Adrenal gland (tissue), 12 donors: Measurements from ENCODE around the gene ZSWIM6. TPM values are rescaled to one million over a fixed set of nuclear protein-coding genes. Genes with fewer than 3 reads are reported as not detected.
A peak's percentile ranks its signal among the peaks of the same experiment; 100 is the strongest.

Source experiments
- DNase-seq, 7 donors: peaks; one replicate each; pipeline ENCODE4 v3.0.0-alpha.2; 2019 to 2020
- H3K27ac ChIP-seq, 5 donors: fragments of 200-600 bp; sonication (generic) in 4 of 5; 1 replicate in 3 of 5; 2 replicates in 2 of 5; pipeline versions ENCODE4 v1.5.1 to v1.8.0; 2016 to 2020; ENCODE audit warnings: mild to moderate bottlenecking in 1 of 5
- H3K27me3 ChIP-seq: fragments of 200-600 bp; 2 replicates; pipeline ENCODE4 v1.8.0; 2021
- H3K36me3 ChIP-seq, 2 donors: fragments of 200-600 bp; replicated peaks in 1 of 2; 1 replicate in 1 of 2; 2 replicates in 1 of 2; pipeline versions ENCODE4 v1.5.1 to v1.8.0; 2018 to 2022
- H3K4me1 ChIP-seq, 2 donors: fragments of 200-600 bp; replicated peaks in 1 of 2; 1 replicate in 1 of 2; 2 replicates in 1 of 2; pipeline versions ENCODE4 v1.5.1 to v1.8.0; 2018 to 2021
- H3K4me3 ChIP-seq, 4 donors: fragments of 200-600 bp; sonication (generic) in 3 of 4; one replicate each; pipeline ENCODE4 v1.5.1; 2016 to 2018
- H3K9me3 ChIP-seq, 3 donors: fragments of 200-600 bp; sonication (generic) in 1 of 3; replicated peaks in 1 of 3; 1 replicate in 2 of 3; 2 replicates in 1 of 3; pipeline versions ENCODE4 v1.5.1 to v1.8.0; 2016 to 2021
- POLR2A ChIP-seq, 2 donors: fragments of 450-650 bp; IDR thresholded peaks; one replicate each; pipeline ENCODE4 v1.6.1; 2017; ENCODE audit warnings: antibody characterized with exemption in 2 of 2, mild to moderate bottlenecking in 2 of 2, moderate library complexity in 1 of 2
- WGBS, 4 donors: extraction: QIAGEN DNeasy Blood & Tissue Kit in 2 of 4; methylation state at CpG; one replicate each; pipeline versions ENCODE4 v1.1.5 to v1.1.7; 2013 to 2017; 5-methylcytosine and 5-hydroxymethylcytosine counted together
- intact Hi-C, 2 donors: fragments of 100-400 bp; cut with DNase I; formaldehyde crosslinking; loops; one replicate each; pipeline versions ENCODE4 v1.14.1 to v1.15.0; 2022 to 2023
- polyA plus RNA-seq, 3 donors: library from polyadenylated mRNA; stranded (reverse); fragments of 200-250 nt in 2 of 3; fragments of 350-450 nt in 1 of 3; fragmentation: Illumina TruSeq in 1 of 3; extraction: RNeasy Lipid Tissue Mini Kit (QIAGEN cat#74804) in 1 of 3; gene quantifications; one replicate each; pipeline ENCODE4 v1.2.3, GENCODE V29; 2013 to 2014
- total RNA-seq, 9 donors: library from RNA; depleted of rRNA in 4 of 9; stranded (reverse); fragments of >200 nt in 4 of 9; fragments of 120-200 nt in 1 of 9; fragmentation: NEBNext Ultra II Directional in 1 of 9; extraction: Animal tissue kit (Norgen Biotek cat#: 25700) in 1 of 9; gene quantifications; one replicate each; pipeline versions ENCODE4 v1.1.0 to v1.2.4, GENCODE V29; 2013 to 2023
- TF ChIP-seq, protein P1 (sequence below), 6 experiments: fragments of 450-650 bp in 4 of 6; fragments of 200-600 bp in 2 of 6; sonication (generic) in 1 of 6; IDR thresholded peaks; 1 replicate in 5 of 6; 2 replicates in 1 of 6; pipeline versions ENCODE4 v1.5.1 to v1.8.0; 2016 to 2021; ENCODE audit warnings: antibody characterized with exemption in 6 of 6, mild to moderate bottlenecking in 2 of 6, moderate library complexity in 1 of 6
- donor health status: healthy with polysubstance abuse.
- donor health status: Bipolar disorder and iron deficiency.
- donor health status: DM: yes; HTN: yes; CAD: no.
- donor health status: DM: no; HTN: no; CAD: no.
- donor health status: DM: no; HTN: no; CAD: no.
- donor health status: DM: yes; HTN: yes; CAD: no.

ZSWIM6 gene
- total and polyA plus RNA-seq, 12 donors = 5.5 to 14.6 (median 8.3) TPM

- TF ChIP-seq POLR2A (IDR thresholded peaks at IDR 0.05) = no peak
- TF ChIP-seq, protein P1, sequence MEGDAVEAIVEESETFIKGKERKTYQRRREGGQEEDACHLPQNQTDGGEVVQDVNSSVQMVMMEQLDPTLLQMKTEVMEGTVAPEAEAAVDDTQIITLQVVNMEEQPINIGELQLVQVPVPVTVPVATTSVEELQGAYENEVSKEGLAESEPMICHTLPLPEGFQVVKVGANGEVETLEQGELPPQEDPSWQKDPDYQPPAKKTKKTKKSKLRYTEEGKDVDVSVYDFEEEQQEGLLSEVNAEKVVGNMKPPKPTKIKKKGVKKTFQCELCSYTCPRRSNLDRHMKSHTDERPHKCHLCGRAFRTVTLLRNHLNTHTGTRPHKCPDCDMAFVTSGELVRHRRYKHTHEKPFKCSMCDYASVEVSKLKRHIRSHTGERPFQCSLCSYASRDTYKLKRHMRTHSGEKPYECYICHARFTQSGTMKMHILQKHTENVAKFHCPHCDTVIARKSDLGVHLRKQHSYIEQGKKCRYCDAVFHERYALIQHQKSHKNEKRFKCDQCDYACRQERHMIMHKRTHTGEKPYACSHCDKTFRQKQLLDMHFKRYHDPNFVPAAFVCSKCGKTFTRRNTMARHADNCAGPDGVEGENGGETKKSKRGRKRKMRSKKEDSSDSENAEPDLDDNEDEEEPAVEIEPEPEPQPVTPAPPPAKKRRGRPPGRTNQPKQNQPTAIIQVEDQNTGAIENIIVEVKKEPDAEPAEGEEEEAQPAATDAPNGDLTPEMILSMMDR (IDR thresholded peaks at IDR 0.05) = no peak
- Histone ChIP-seq H3K9me3 (no peaks in the 10 kb centered on the region), H3K4me3 (no peak overlapping the region), H3K27me3 (no peaks in the 10 kb centered on the region), H3K27ac (peak overlapping the region in 2 of 5 donors; percentile 43 to 75), H3K36me3 (no peaks in the 10 kb centered on the region), H3K4me1 (peaks cover 0 to 31% of the 10 kb centered on the region in 2 donors)
- no peak for DNase-seq
- intact Hi-C loops = no loop called here
- 72 to 79% (median 76%) methylated on average over 3 of the region's 3 CpGs for WGBS, 4 donors
Measured at GRCh38 chr5:61318376-61318775, 13.7 kb upstream of the ZSWIM6 start.

DNA sequence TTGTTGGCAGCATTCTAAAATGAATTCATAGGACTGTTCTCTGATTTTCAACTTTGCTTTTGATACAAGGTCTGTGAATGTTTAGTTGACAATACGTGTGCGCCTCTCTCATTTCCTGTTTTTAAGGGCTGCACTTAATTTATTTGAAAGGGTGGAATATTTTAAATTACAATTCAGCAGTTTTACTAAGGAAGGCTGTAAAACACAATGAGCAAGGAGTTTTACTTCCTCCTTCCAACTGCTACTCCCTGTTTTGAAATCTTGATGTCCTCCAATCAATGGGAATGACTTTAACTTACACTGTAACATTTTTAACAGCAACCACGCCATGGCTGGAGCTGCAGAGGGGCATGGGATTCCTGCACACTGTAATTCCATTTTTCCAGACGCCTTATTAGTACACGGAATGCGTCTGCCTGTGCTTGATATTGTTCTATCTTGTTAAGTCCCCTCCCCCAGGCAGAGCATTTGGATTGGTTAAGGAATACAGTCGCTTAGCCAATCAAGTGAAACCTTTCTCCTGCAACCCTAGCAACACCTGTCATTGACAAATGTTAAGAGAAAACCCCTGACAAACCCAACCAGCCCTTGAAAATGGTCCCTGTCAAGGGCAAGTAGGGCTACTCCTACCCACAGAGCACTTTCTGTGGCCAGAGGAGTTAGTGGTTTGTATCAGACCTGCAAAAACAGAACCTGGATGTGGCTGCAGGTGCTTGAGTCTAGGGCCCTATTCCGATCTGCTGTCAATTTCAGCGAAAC lies 12.5 kb upstream of the ZSWIM6 start:
- intact Hi-C loops = loop anchor here in 1 of 2 donors (10.0 kb wide), 1 partner anchor 145 kb away; no protein-coding TSS in a partner anchor
- TF ChIP-seq POLR2A (IDR thresholded peaks at IDR 0.05) = no peak
- TF ChIP-seq, protein P1 (IDR thresholded peaks at IDR 0.05) = no peak
- H3K27me3 ChIP-seq = no peaks in the 10 kb centered on the region
- peaks cover 0 to 27% of the 10 kb centered on the region in 2 donors for H3K4me1 ChIP-seq
- WGBS, 4 donors = 36 to 54% (median 48%) methylated on average over 9 of the region's 9 CpGs
- H3K4me3 ChIP-seq = no peak overlapping the region
- peak in 1 of 7 donors; percentile 26 for DNase-seq
- peak overlapping the region in 4 of 5 donors; percentile 18 to 76 (median 36) for H3K27ac ChIP-seq
- no peaks in the 10 kb centered on the region for H3K36me3 ChIP-seq
- H3K9me3 ChIP-seq = no peaks in the 10 kb centered on the region

GRCh38 chr5:61320860-61321259 lies 11.2 kb upstream of the ZSWIM6 start:
- Histone ChIP-seq H3K4me1 (peaks cover 0 to 27% of the 10 kb centered on the region in 2 donors), H3K27me3 (no peaks in the 10 kb centered on the region), H3K4me3 (no peak overlapping the region), H3K36me3 (no peaks in the 10 kb centered on the region), H3K9me3 (no peaks in the 10 kb centered on the region), H3K27ac (peak overlapping the region in 1 of 5 donors; percentile 76)
- TF ChIP-seq POLR2A (IDR thresholded peaks at IDR 0.05) = no peak
- TF ChIP-seq, protein P1 (IDR thresholded peaks at IDR 0.05) = no peak
- 74 to 84% (median 76%) methylated on average over 3 of the region's 3 CpGs for WGBS, 4 donors
- DNase-seq = no peak
- intact Hi-C loops = loop anchor here in 1 of 2 donors (10.0 kb wide), 1 partner anchor 146 kb away; no protein-coding TSS in a partner anchor

DNA sequence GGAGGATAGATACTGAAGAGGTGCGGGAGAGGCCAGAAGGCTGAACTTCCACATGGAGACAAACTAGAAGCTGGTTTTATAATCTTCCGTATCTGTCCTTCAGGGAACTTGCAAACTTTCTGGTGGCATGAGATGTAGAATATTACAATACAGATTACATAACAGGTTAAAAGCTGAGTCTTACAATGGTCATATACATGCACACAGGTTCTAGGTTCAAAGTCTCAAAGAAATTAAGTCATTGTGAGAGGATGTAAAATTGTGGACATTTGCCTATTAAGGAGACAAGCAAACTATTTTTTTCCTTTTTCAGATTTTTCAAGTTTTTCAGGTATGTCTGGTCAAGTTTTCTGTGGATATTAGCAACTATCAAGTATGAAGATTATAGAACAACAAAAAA lies 10.4 kb upstream of the ZSWIM6 start:
- no peak overlapping the region for H3K27ac ChIP-seq
- TF ChIP-seq, protein P1 (IDR thresholded peaks at IDR 0.05) = no peak
- no peak for TF ChIP-seq POLR2A (IDR thresholded peaks at IDR 0.05)
- 85 to 93% (median 88%) methylated on average over 2 of the region's 2 CpGs for WGBS, 4 donors
- no peak overlapping the region for H3K4me3 ChIP-seq
- H3K27me3 ChIP-seq = no peaks in the 10 kb centered on the region
- H3K36me3 ChIP-seq = no peaks in the 10 kb centered on the region
- no peaks in the 10 kb centered on the region for H3K9me3 ChIP-seq
- peaks cover 0 to 27% of the 10 kb centered on the region in 2 donors for H3K4me1 ChIP-seq
- DNase-seq = no peak
- intact Hi-C loops = loop anchor here in 1 of 2 donors (10.0 kb wide), 1 partner anchor 147 kb away; no protein-coding TSS in a partner anchor
